HepG2 (cell line): ENCODE results near the gene IQCC. TPM values are rescaled to one million over a fixed set of nuclear protein-coding genes. Genes with fewer than 3 reads are reported as not detected.
A peak's percentile ranks its signal among the peaks of the same experiment; 100 is the strongest.

Experiments used
- E2F1 ChIP-seq: sonication (generic); formaldehyde crosslinking; IDR thresholded peaks from 2 replicates; pipeline ENCODE4 v1.5.0; 2020; ENCODE audit warnings: missing genetic modification reagents
- ESRRA ChIP-seq: sonication (generic); formaldehyde crosslinking; IDR thresholded peaks from 2 replicates; pipeline ENCODE4 v1.5.1; 2020; ENCODE audit warnings: mild to moderate bottlenecking, low read depth, missing genetic modification reagents
- FIP1L1 ChIP-seq: fragments of 200-400 bp; formaldehyde crosslinking; IDR thresholded peaks from 2 replicates; pipeline ENCODE4 v1.6.1; 2018; ENCODE audit warnings: low read depth, mild to moderate bottlenecking, low read length, moderate library complexity, borderline replicate concordance; ENCODE audit not compliant: insufficient read depth
- HDAC2 ChIP-seq: sonication (generic); formaldehyde crosslinking; IDR thresholded peaks from 2 replicates; pipeline ENCODE4 v1.4.0; 2020; ENCODE audit warnings: missing genetic modification reagents
- IKZF1 ChIP-seq: fragments of 450-650 bp; IDR thresholded peaks from 2 replicates; pipeline ENCODE4 v1.7.1; 2016
- MTA3 ChIP-seq: sonication (generic); formaldehyde crosslinking; IDR thresholded peaks from 2 replicates; pipeline ENCODE4 v1.4.0; 2020; ENCODE audit warnings: missing genetic modification reagents
- NFATC3 ChIP-seq: sonication (generic); formaldehyde crosslinking; IDR thresholded peaks from 2 replicates; pipeline ENCODE4 v1.5.1; 2020; ENCODE audit warnings: mild to moderate bottlenecking, missing genetic modification reagents
- U2AF1 ChIP-seq: fragments of 200-400 bp; formaldehyde crosslinking; optimal IDR thresholded peaks from 2 replicates; pipeline ENCODE3; 2017; ENCODE audit warnings: mild to moderate bottlenecking, low read depth, low read length
- ZFP36L2 ChIP-seq: sonication (generic); formaldehyde crosslinking; IDR thresholded peaks from 2 replicates; pipeline ENCODE4 v1.4.0; 2020; ENCODE audit warnings: missing genetic modification reagents
- ZNF333 ChIP-seq: sonication (generic); formaldehyde crosslinking; IDR thresholded peaks from 2 replicates; pipeline ENCODE4 v1.4.0; 2020; ENCODE audit warnings: mild to moderate bottlenecking, missing genetic modification reagents, borderline replicate concordance
- ZNF343 ChIP-seq: sonication (generic); formaldehyde crosslinking; IDR thresholded peaks from 2 replicates; pipeline ENCODE4 v1.4.0; 2020; ENCODE audit warnings: mild to moderate bottlenecking, missing genetic modification reagents
- ZNF451 ChIP-seq: sonication (generic); formaldehyde crosslinking; IDR thresholded peaks from 2 replicates; pipeline ENCODE4 v1.5.0; 2020; ENCODE audit warnings: mild to moderate bottlenecking, missing genetic modification reagents
- ZNF547 ChIP-seq: sonication (generic); formaldehyde crosslinking; IDR thresholded peaks from 2 replicates; pipeline ENCODE4 v1.5.1; 2020; ENCODE audit warnings: mild to moderate bottlenecking, missing genetic modification reagents
- ZNF619 ChIP-seq: sonication (generic); formaldehyde crosslinking; IDR thresholded peaks from 2 replicates; pipeline ENCODE4 v1.4.0; 2020; ENCODE audit warnings: mild to moderate bottlenecking, missing genetic modification reagents
- ZSCAN5A ChIP-seq: sonication (generic); formaldehyde crosslinking; IDR thresholded peaks from 2 replicates; pipeline ENCODE4 v1.8.0; 2022; ENCODE audit warnings: mild to moderate bottlenecking, missing genetic modification reagents, borderline replicate concordance
- polyA plus RNA-seq, 8 experiments: library from polyadenylated mRNA; depleted of rRNA in 3 of 8; stranded (reverse) in 7 of 8; unstranded in 1 of 8; fragments of >200 nt; fragmentation: Illumina TruSeq in 4 of 8; extraction: Trizol in 4 of 8; gene quantifications; 2 replicates each; pipeline versions ENCODE4 v1.2.1 to v1.2.3, GENCODE V29; 2011 to 2016; ENCODE audit warnings: low read depth in 4 of 8, missing spikeins in 1 of 8, mixed read lengths in 1 of 8; ENCODE audit not compliant: insufficient read depth in 1 of 8
- total RNA-seq, 5 experiments: library from RNA; depleted of rRNA; stranded (reverse); fragments of >200 nt; fragmentation: Illumina TruSeq; extraction: Trizol; gene quantifications; 2 replicates each; pipeline ENCODE4 v1.2.3, GENCODE V29; 2016; ENCODE audit warnings: low read depth in 1 of 5
- TF ChIP-seq, protein P1 (sequence below): sonication (generic); formaldehyde crosslinking; IDR thresholded peaks from 2 replicates; pipeline ENCODE4 v1.9.0; 2021; ENCODE audit warnings: missing genetic modification reagents, mild to moderate bottlenecking, borderline replicate concordance
- TF ChIP-seq, protein P2 (sequence below): sonication (generic); formaldehyde crosslinking; conservative IDR thresholded peaks from 2 replicates; pipeline ENCODE4 v1.8.0; 2022; ENCODE audit warnings: missing genetic modification reagents
- TF ChIP-seq, protein P3 (sequence below): IDR thresholded peaks from 2 replicates; pipeline ENCODE4 v1.6.1; 2016; ENCODE audit warnings: mild to moderate bottlenecking, missing biosample characterization, missing genetic modification reagents
- TF ChIP-seq, protein P4 (sequence below): sonication (generic); formaldehyde crosslinking; IDR thresholded peaks from 2 replicates; pipeline ENCODE4 v1.9.0; 2021; ENCODE audit warnings: missing genetic modification reagents, mild to moderate bottlenecking, borderline replicate concordance

Gene IQCC
- total and polyA plus RNA-seq, 2 of the 13 experiments (the other 11 are each of a cell fraction or from before 2014, with no cell fraction given) = 1.7 to 3.0 TPM

DNA sequence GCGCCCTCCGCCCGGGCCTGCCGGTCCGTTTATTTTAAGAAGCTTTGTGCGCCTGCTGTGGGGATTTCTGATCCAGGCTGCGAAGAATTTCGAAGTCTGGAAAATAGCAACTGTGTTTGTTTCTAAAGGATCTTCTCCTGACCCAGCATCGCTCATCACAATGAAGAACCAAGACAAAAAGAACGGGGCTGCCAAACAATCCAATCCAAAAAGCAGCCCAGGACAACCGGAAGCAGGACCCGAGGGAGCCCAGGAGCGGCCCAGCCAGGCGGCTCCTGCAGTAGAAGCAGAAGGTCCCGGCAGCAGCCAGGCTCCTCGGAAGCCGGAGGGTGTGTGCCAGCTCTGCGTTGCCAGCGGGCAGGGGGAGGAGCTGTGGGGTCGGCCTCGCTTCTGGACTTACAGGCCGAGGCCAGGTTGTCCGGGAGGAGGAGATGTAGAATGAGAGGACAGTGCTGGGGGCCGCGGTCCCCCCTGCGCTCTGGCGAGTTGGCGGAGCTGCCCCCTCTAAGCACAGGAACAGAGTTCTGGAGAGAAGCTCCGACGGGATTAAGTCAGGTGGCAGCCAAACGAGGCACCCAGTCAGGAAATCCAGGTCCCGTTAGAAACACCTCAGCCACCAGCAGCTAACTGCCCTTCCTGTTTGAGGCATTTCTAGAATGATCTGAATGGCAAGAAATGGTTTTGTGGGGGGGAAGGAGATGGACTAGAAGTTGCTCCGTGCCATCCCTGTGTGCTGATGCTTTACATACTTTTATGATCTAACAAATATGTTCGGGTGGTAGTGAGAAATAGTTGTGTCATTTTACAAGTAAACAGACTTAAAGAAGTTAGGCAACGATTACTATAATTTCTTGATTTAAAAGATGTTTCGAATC, 25.0 kb upstream of the IQCC start (continued):
- TF ChIP-seq, protein P1, sequence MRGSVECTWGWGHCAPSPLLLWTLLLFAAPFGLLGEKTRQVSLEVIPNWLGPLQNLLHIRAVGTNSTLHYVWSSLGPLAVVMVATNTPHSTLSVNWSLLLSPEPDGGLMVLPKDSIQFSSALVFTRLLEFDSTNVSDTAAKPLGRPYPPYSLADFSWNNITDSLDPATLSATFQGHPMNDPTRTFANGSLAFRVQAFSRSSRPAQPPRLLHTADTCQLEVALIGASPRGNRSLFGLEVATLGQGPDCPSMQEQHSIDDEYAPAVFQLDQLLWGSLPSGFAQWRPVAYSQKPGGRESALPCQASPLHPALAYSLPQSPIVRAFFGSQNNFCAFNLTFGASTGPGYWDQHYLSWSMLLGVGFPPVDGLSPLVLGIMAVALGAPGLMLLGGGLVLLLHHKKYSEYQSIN = no peak
- no peak for TF ChIP-seq E2F1 (CRISPR knock-in tag)
- no peak for TF ChIP-seq ESRRA
- TF ChIP-seq, protein P2, sequence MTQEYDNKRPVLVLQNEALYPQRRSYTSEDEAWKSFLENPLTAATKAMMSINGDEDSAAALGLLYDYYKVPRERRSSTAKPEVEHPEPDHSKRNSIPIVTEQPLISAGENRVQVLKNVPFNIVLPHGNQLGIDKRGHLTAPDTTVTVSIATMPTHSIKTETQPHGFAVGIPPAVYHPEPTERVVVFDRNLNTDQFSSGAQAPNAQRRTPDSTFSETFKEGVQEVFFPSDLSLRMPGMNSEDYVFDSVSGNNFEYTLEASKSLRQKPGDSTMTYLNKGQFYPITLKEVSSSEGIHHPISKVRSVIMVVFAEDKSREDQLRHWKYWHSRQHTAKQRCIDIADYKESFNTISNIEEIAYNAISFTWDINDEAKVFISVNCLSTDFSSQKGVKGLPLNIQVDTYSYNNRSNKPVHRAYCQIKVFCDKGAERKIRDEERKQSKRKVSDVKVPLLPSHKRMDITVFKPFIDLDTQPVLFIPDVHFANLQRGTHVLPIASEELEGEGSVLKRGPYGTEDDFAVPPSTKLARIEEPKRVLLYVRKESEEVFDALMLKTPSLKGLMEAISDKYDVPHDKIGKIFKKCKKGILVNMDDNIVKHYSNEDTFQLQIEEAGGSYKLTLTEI (CRISPR knock-in tag) = no peak
- TF ChIP-seq ZNF333 (CRISPR knock-in tag) = no peak
- TF ChIP-seq ZNF619 = peak; percentile 41; the same call in 1 of the 2 replicates
- TF ChIP-seq ZSCAN5A (CRISPR knock-in tag) = no peak
- TF ChIP-seq ZNF343 = no peak
- TF ChIP-seq HDAC2 (CRISPR knock-in tag) = no peak
- no peak for TF ChIP-seq MTA3 (CRISPR knock-in tag)
- TF ChIP-seq ZNF547 (CRISPR knock-in tag) = no peak
- TF ChIP-seq FIP1L1 = no peak
- TF ChIP-seq, protein P3, sequence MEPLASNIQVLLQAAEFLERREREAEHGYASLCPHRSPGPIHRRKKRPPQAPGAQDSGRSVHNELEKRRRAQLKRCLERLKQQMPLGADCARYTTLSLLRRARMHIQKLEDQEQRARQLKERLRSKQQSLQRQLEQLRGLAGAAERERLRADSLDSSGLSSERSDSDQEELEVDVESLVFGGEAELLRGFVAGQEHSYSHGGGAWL (CRISPR knock-in tag) = no peak
- TF ChIP-seq ZFP36L2 (CRISPR knock-in tag) = no peak
- 0 out of 2 replicates have a peak, but pooled peaks have one; percentile 62 for TF ChIP-seq NFATC3
- TF ChIP-seq, protein P4, sequence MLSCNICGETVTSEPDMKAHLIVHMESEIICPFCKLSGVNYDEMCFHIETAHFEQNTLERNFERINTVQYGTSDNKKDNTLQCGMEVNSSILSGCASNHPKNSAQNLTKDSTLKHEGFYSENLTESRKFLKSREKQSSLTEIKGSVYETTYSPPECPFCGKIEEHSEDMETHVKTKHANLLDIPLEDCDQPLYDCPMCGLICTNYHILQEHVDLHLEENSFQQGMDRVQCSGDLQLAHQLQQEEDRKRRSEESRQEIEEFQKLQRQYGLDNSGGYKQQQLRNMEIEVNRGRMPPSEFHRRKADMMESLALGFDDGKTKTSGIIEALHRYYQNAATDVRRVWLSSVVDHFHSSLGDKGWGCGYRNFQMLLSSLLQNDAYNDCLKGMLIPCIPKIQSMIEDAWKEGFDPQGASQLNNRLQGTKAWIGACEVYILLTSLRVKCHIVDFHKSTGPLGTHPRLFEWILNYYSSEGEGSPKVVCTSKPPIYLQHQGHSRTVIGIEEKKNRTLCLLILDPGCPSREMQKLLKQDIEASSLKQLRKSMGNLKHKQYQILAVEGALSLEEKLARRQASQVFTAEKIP = no peak
- no peak for TF ChIP-seq IKZF1
- no peak for TF ChIP-seq U2AF1
- TF ChIP-seq ZNF451 (CRISPR knock-in tag) = no peak
